SK-N-MC (cell line): ENCODE measurements around the gene MRPL55.
"Not testable (repeated sequence)": the region's sequence is repeated elsewhere in the genome, so short reads cannot be mapped to it uniquely, and the experiment has no call there.

ENCODE experiments used
- DNase-seq: peaks from one replicate; pipeline ENCODE4 v3.0.0-alpha.2; 2011; ENCODE audit warnings: low read depth, low spot score
- H3K27ac ChIP-seq: fragments of 200-600 bp; sonication (generic); 2 replicates; pipeline ENCODE4 v1.5.1; 2016; ENCODE audit warnings: mixed run types
- H3K36me3 ChIP-seq: fragments of 200-600 bp; sonication (generic); 2 replicates; pipeline ENCODE4 v1.6.1; 2017; ENCODE audit warnings: antibody characterized with exemption, low read length, mixed read lengths; ENCODE audit not compliant: insufficient read depth
- H3K4me3 ChIP-seq: fragments of 200-600 bp; sonication (generic); 2 replicates; pipeline ENCODE4 v1.5.1; 2016
- H3K9ac ChIP-seq: fragments of 200-600 bp; sonication (generic); 2 replicates; pipeline ENCODE4 v1.8.0; 2017; ENCODE audit warnings: mixed run types, mixed read lengths; ENCODE audit not compliant: insufficient read length
- H3K9me3 ChIP-seq: fragments of 200-600 bp; sonication (generic); 2 replicates; pipeline ENCODE4 v1.6.1; 2017; ENCODE audit warnings: low read depth, mild to moderate bottlenecking, antibody characterized with exemption, low read length, moderate library complexity, mixed read lengths
- EZH2 ChIP-seq: fragments of 200-600 bp; sonication (generic); IDR thresholded peaks from one replicate; pipeline ENCODE4 v1.6.1; 2017; ENCODE audit warnings: antibody characterized with exemption
- FOXP2 ChIP-seq: optimal IDR thresholded peaks from 2 replicates; pipeline ENCODE3; 2011; ENCODE audit warnings: mild to moderate bottlenecking, moderate library complexity; ENCODE audit not compliant: insufficient read depth; ENCODE audit errors: extremely low read length, control extremely low read depth
- POLR2AphosphoS5 ChIP-seq: IDR thresholded peaks from 2 replicates; pipeline ENCODE4 v1.6.1; 2012; ENCODE audit warnings: mild to moderate bottlenecking, low read depth, low read length, borderline replicate concordance

The MRPL55 gene

DNA sequence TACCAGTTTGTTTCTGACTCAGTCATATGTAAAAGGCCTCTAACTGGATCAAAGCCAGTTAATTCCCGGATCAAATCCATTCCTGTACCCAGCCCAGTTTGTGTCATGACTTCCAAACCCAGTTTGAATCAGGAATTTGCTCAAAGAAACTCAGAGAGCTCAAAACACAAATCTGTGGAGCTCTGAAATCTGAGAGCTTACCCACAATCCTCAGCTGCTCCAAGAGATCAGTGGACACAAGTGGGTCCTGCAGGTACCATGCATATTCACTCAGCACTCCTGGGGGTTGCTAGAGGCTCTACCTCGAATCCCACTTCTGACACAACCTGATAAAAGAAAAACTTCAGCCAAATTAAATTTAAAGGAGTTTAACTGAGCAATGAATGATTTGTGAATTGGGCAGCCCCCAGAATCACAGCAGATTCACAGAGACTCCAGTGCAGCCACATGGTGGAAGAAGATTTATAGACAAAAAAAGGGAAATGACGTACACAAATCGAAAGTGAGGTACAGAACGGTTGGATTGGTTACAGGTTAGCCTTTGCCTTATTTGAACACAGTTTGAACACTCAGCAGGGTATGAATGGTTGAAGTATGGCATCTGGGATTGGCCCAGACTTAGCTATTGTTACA lies 11.9 kb upstream of the MRPL55 start:
- no peak for DNase-seq
- no peak for TF ChIP-seq FOXP2
- TF ChIP-seq POLR2AphosphoS5 = no peak
- no peak for TF ChIP-seq EZH2
- no peak overlapping the region for H3K27ac ChIP-seq

DNA sequence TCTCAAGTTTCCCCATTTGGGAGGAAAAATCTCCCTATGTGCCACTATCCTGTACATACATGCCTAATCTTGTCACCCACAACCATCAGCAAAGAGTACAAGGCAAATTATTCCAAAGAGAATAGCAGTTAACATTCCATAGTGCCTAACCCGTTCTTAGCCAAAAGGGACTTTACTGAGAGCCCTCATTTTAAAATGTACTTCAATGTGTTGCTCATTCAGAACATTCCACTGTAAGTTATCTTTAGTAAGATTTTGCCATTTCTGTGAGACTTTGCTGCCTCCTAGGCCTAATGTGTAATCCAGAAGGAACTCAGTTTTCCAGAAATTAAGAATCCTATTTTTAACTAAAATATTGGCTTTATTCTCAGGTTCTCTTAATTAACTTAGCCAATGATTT lies 11.3 kb upstream of the MRPL55 start:
- H3K27ac ChIP-seq = no peak overlapping the region

More for the DNA sequence above, 11.9 kb upstream of the MRPL55 start:
- no peak overlapping the region for H3K4me3 ChIP-seq
- no peaks in the 10 kb centered on the region for H3K36me3 ChIP-seq
- H3K9ac ChIP-seq = no peak overlapping the region
- peaks cover 8% of the 10 kb centered on the region; the same call in 1 of the 2 replicates for H3K9me3 ChIP-seq

DNA sequence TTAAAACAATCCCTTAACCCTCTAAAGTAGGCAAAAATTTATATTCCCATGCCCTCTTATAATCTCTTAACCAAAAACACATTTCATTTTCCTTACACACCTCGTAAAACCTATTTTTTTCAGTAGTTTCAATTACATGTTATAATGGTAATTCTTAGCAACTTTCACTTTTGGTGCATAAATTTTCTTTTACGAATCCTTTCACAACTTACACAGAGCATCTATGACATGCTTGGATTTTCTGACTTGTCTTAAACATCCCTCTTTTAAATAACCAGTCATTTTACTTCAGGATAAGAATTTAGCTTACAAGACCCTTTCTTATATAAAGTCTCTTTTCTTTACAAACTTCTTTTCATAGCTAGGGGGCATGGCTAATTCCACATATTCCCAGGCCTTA lies 8.9 kb upstream of the MRPL55 start:
- Histone ChIP-seq H3K9me3 (peaks cover 8% of the 10 kb centered on the region; the same call in 1 of the 2 replicates), H3K4me3 (no peak overlapping the region), H3K9ac (no peak overlapping the region), H3K36me3 (no peaks in the 10 kb centered on the region), H3K27ac (no peak overlapping the region)
- TF ChIP-seq EZH2 (no peak), POLR2AphosphoS5 (no peak), FOXP2 (no peak)
- no peak for DNase-seq

More for the DNA sequence above, 11.3 kb upstream of the MRPL55 start:
- Histone ChIP-seq H3K9me3 (peaks cover 8% of the 10 kb centered on the region; the same call in 1 of the 2 replicates), H3K36me3 (no peaks in the 10 kb centered on the region), H3K9ac (no peak overlapping the region), H3K4me3 (no peak overlapping the region)
- TF ChIP-seq POLR2AphosphoS5 (no peak), FOXP2 (no peak), EZH2 (no peak)
- DNase-seq = no peak

DNA sequence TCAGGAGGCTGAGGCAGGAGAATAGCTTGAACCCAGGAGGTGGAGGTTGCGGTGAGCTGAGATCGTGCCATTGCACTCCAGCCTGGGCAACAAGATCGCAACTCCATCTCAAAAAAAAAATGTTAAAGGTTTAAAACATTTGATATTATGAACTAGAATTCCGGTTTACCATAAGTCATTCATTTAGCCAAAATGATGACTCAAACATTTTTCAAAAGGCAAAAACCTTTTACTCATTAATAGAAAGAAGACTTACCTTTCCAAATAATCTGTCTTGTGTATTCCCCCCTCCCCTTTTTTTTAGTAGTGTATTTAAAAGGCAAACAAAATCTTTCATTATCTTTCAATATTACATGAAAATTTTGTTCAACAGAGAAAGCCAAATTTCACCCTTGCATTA lies 8.2 kb upstream of the MRPL55 start:
- no peaks in the 10 kb centered on the region for H3K36me3 ChIP-seq
- no peak for DNase-seq
- H3K9me3 ChIP-seq = peaks cover 8% of the 10 kb centered on the region; the same call in 1 of the 2 replicates
- H3K4me3 ChIP-seq = no peak overlapping the region
- H3K9ac ChIP-seq = no peak overlapping the region
- no peak overlapping the region for H3K27ac ChIP-seq
- TF ChIP-seq FOXP2 (no peak), EZH2 (no peak), POLR2AphosphoS5 (no peak)

DNA sequence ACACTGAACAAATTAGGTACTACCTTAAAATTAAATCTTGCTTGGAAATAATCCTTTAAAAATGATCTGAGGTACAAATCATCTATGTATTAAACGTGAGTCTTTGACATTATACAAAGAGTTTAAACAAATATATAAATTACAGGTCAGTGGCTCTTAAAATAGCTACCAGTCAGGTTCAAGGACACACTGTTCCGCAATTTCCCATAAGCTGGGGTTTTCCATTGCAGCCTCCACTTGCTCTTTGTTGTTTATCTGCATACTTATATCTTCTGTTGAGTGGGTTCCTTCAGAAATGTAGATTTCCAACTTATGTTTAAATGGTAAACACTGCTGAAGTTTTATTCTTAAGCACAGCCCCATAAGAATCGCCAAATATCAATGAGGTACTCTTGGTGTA lies 5.7 kb upstream of the MRPL55 start:
- Histone ChIP-seq H3K9me3 (peaks cover 8% of the 10 kb centered on the region; the same call in 1 of the 2 replicates), H3K9ac (no peak overlapping the region), H3K27ac (no peak overlapping the region), H3K36me3 (no peaks in the 10 kb centered on the region), H3K4me3 (no peak overlapping the region)
- DNase-seq = no peak
- TF ChIP-seq EZH2 (no peak), FOXP2 (no peak), POLR2AphosphoS5 (no peak)

DNA sequence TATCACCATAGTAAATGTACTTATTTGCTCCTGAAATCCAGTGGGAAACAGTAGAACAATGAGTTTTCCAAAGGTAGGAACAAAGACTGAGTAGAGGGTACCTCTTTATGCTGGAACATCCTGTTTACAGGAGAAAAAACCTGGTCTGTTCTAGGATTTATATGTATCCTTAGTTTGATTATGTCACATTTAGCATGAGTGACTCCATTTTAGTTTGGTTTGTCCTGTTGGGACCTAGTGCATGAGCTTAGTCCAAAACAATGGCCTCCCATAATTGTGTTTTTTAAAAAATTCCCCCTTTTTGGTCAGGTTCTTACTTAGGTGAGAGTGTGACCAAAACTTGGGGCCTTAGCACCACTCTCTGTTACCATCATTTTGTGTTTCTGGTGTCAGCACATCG lies 3.5 kb upstream of the MRPL55 start:
- Histone ChIP-seq H3K4me3 (no peak overlapping the region), H3K9me3 (no peaks in the 10 kb centered on the region; the same call in 1 of the 2 replicates), H3K9ac (no peak overlapping the region), H3K27ac (no peak overlapping the region), H3K36me3 (no peaks in the 10 kb centered on the region; the same call in 1 of the 2 replicates)
- TF ChIP-seq EZH2 (no peak), FOXP2 (no peak), POLR2AphosphoS5 (no peak)
- DNase-seq = no peak

DNA sequence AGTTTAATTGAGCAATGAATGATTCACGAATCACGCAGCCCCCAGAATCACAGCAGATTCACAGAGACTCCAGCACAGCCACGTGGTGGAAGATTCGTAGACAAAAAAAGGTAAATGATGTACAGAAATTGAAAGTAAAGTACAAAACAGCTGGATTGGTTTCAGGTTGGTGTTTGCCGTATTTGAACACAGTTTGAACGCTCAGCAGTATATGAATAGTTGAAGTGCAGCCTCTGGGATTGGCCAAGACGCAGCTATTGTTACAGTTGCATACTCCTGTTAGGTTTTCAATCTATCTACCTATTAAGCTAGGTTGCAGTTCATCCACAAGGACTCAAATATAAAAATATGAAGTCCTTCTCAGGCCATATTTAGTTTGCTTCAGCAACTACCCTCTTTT lies 3.1 kb upstream of the MRPL55 start:
- no peak overlapping the region for H3K27ac ChIP-seq
- H3K36me3 ChIP-seq = no peaks in the 10 kb centered on the region; the same call in 1 of the 2 replicates
- DNase-seq = no peak
- no peaks in the 10 kb centered on the region for H3K9me3 ChIP-seq
- H3K9ac ChIP-seq = no peak overlapping the region
- no peak overlapping the region for H3K4me3 ChIP-seq
- TF ChIP-seq EZH2 (no peak), FOXP2 (no peak), POLR2AphosphoS5 (no peak)

DNA sequence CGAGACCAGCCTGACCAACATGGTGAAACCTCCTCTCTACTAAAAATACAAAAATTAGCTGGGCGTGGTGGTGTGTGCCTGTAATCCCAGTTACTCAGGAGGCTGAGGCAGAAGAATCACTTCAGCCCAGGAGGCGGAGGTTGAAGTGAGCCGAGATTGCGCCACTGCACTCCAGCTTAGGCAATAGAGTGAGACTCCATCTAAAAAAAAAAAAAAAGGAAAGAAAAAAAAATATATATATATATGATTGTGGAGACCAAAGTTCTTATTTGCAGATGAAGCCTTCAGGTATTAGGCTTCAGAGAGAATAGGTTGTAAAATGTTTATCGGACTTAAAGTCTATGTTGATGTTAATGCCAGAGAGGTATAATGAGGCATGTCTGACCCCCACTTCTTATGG lies 2.2 kb upstream of the MRPL55 start:
- not testable (repeated sequence) for H3K9me3 ChIP-seq, H3K36me3 ChIP-seq, DNase-seq, H3K4me3 ChIP-seq, H3K27ac ChIP-seq, H3K9ac ChIP-seq

DNA sequence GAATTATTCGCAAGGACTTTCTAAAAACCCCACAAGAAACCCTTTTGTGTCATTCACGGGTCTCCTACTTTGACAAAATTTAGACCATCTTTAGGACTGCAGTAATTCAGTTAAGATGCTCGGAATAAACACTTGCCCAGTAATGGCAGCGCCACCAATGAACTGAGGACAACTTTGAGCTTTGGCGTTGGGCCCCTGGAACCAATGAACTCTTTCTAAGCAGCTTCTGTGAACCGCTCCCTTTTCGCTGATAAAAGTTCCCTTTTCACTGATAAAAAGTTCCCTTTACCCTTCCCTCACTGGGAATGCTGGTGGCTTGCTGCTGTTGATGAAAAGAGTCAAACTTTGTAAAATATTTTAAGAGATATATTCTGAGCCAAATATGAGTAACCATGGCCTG lies 1.5 kb upstream of the MRPL55 start:
- Histone ChIP-seq H3K36me3 (peaks cover 11% of the 10 kb centered on the region; the same call in 1 of the 2 replicates), H3K9ac (no peak overlapping the region), H3K27ac (no peak overlapping the region), H3K4me3 (no peak overlapping the region; the same call in 1 of the 2 replicates), H3K9me3 (no peaks in the 10 kb centered on the region)
- no peak for DNase-seq
- TF ChIP-seq FOXP2 = no peak
- TF ChIP-seq POLR2AphosphoS5 = no peak
- TF ChIP-seq EZH2 = no peak
